ENCODE measurements around the gene RGS10.
A peak's percentile ranks its signal among the peaks of the same experiment; 100 is the strongest.

The RGS10 gene

DNA sequence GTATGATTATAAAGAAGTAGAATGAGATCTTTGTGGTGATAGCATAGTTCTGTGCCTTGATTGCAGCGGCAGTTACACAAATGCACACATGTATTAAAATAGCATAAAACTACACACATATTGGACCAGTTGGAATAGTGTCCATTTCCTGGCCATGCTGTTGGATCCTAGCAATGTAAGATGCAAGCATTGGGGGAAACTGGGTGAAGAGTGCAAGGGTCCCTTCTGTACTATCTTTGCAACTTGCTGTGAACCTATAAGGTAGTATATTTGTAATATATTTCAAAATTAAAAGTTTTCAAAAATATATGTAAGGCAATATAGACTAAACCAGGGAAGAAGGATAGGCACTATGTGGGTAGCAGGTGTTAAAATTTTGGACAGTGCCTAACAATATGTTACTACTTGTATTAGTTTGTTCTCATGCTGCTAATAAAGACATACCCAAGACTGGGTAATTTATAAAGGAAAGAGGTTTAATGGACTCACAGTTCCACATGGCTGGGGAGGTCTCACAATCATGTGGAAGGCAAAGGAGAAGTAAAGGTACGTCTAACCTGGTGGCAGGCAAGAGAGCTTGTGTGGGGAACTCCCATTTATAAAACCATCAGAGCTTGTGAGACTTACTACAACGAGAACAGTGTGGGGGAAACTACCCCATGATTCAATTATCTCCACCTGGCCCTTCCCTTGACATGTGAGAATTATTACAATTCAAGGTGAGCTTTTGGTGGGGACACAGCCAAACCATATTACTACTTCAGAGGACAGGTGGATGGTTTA lies 71.4 kb downstream of the RGS10 start:
- no peaks in the 10 kb centered on the region for H3K9me3 ChIP-seq (ENCODE audit: control insufficient read depth, insufficient read depth, low read depth, low read length)
- no peaks in the 10 kb centered on the region for H3K4me1 ChIP-seq (ENCODE audit: control insufficient read depth, insufficient read depth, low read length)
- no peak overlapping the region for H3K27ac ChIP-seq (ENCODE audit: extremely low read depth, low read depth, low read length)
- TF ChIP-seq, protein P1, sequence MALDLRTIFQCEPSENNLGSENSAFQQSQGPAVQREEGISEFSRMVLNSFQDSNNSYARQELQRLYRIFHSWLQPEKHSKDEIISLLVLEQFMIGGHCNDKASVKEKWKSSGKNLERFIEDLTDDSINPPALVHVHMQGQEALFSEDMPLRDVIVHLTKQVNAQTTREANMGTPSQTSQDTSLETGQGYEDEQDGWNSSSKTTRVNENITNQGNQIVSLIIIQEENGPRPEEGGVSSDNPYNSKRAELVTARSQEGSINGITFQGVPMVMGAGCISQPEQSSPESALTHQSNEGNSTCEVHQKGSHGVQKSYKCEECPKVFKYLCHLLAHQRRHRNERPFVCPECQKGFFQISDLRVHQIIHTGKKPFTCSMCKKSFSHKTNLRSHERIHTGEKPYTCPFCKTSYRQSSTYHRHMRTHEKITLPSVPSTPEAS (tag by site-specific recombination; IDR thresholded peaks at IDR 0.05): no peak
- TF ChIP-seq, protein P2, sequence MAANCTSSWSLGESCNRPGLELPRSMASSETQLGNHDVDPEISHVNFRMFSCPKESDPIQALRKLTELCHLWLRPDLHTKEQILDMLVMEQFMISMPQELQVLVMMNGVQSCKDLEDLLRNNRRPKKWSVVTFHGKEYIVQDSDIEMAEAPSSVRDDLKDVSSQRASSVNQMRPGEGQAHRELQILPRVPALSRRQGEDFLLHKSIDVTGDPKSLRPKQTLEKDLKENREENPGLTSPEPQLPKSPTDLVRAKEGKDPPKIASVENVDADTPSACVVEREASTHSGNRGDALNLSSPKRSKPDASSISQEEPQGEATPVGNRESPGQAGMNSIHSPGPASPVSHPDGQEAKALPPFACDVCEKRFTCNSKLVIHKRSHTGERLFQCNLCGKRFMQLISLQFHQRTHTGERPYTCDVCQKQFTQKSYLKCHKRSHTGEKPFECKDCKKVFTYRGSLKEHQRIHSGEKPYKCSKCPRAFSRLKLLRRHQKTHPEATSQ (tag by site-specific recombination; IDR thresholded peaks at IDR 0.05): no peak
- TF ChIP-seq ZNF433 (tag by site-specific recombination; IDR thresholded peaks at IDR 0.05; ENCODE audit: low read depth) (no peak), HOXC10 (CRISPR knock-in tag; IDR thresholded peaks at IDR 0.05) (no peak), ZNF664 (tag by site-specific recombination; IDR thresholded peaks at IDR 0.05) (peak; percentile 58; the same call in 1 of the 2 replicates), ZNF324 (tag by site-specific recombination; IDR thresholded peaks at IDR 0.05) (no peak), ZNF548 (tag by site-specific recombination; IDR thresholded peaks at IDR 0.05) (no peak), ZNF529 (tag by site-specific recombination; IDR thresholded peaks at IDR 0.05; ENCODE audit: insufficient replicate concordance) (peak; percentile 93), ZNF555 (tag by site-specific recombination; conservative IDR thresholded peaks at IDR 0.05) (no peak)
- H3K4me3 ChIP-seq (ENCODE audit: low read depth, low read length): no peak overlapping the region
- CTCF ChIA-PET: no interaction called here
- POLR2A ChIA-PET: no interaction called here
- no peaks in the 10 kb centered on the region for H3K36me3 ChIP-seq (ENCODE audit: control insufficient read depth in 2 of 2, insufficient read depth in 1 of 2, low read length in 2 of 2)

DNA sequence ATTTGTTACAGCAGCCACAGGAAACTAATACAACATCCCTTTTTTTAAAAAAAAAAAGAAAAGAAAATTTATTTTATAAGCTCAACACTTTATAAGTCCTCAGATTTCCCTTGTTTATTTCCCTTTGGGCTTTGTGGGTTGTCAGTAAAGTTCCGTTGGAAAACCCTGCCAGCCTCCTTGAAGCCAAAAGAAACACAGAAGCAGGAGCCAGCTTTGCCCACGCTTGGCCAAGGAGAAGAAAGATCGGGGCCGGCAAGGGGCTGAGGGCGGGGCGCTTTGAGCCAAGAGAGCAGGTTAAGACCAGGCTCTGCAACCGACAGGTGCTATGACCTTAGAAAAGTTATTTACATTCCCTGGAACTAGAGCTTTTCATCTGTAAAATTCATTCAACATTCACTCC lies 72.7 kb downstream of the RGS10 start:
- H3K36me3 ChIP-seq (ENCODE audit: control insufficient read depth in 2 of 2, insufficient read depth in 1 of 2, low read length in 2 of 2): no peaks in the 10 kb centered on the region
- ChIA-PET CTCF (interaction anchor here (0.6 to 1.3 kb wide), 5 partner anchors 25 to 272 kb away, joined by 3 to 4 read pairs (median 3); no protein-coding TSS in a partner anchor), POLR2A (interaction anchor here (0.6 kb wide), 1 partner anchor 11 kb away, joined by 5 read pairs; no protein-coding TSS in a partner anchor)
- H3K27ac ChIP-seq (ENCODE audit: extremely low read depth, low read depth, low read length): no peak overlapping the region
- TF ChIP-seq ZNF174 (tag by site-specific recombination; IDR thresholded peaks at IDR 0.05) (no peak), ZNF776 (tag by site-specific recombination; IDR thresholded peaks at IDR 0.05; ENCODE audit: borderline replicate concordance) (no peak), ZEB2 (tag by site-specific recombination; IDR thresholded peaks at IDR 0.05) (no peak), ZFP3 (tag by site-specific recombination; IDR thresholded peaks at IDR 0.05; ENCODE audit: low read depth) (no peak), ZNF521 (tag by site-specific recombination; IDR thresholded peaks at IDR 0.05) (no peak), ZXDB (tag by site-specific recombination; IDR thresholded peaks at IDR 0.05) (no peak)
- TF ChIP-seq, protein P3, sequence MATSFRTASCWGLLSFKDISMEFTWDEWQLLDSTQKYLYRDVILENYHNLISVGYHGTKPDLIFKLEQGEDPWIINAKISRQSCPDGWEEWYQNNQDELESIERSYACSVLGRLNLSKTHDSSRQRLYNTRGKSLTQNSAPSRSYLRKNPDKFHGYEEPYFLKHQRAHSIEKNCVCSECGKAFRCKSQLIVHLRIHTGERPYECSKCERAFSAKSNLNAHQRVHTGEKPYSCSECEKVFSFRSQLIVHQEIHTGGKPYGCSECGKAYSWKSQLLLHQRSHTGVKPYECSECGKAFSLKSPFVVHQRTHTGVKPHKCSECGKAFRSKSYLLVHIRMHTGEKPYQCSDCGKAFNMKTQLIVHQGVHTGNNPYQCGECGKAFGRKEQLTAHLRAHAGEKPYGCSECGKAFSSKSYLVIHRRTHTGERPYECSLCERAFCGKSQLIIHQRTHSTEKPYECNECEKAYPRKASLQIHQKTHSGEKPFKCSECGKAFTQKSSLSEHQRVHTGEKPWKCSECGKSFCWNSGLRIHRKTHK (tag by site-specific recombination; IDR thresholded peaks at IDR 0.05): no peak
- H3K9me3 ChIP-seq (ENCODE audit: control insufficient read depth, insufficient read depth, low read depth, low read length): no peaks in the 10 kb centered on the region
- no peak overlapping the region for H3K4me3 ChIP-seq (ENCODE audit: low read depth, low read length)
- no peaks in the 10 kb centered on the region for H3K4me1 ChIP-seq (ENCODE audit: control insufficient read depth, insufficient read depth, low read length)

DNA sequence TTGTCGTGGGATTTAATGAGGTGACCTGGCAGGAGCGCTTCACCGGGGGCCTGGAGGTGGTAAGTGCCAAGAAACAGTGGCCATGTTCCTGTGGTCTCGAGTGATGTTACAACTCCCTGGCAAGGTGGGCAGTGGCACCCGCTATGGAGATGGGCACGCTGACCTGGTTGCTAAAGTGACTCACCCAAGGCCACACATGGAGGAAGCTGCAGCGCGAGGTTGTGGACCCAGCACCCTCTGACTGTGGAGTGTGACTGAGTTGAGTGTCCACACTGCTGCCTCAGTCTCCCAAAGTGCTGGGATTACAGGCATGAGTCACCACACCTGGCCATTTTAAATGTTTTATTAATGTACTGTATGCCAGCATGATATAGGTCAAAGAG lies 73.2 kb downstream of the RGS10 start:
- CTCF ChIA-PET: interaction anchor here (0.6 to 1.3 kb wide), 4 partner anchors 51 to 271 kb away, joined by 3 to 4 read pairs (median 3); no protein-coding TSS in a partner anchor
- no peak overlapping the region for H3K4me3 ChIP-seq (ENCODE audit: low read depth, low read length)
- TF ChIP-seq, protein P3 (tag by site-specific recombination; IDR thresholded peaks at IDR 0.05): no peak
- TF ChIP-seq GLI4 (tag by site-specific recombination; IDR thresholded peaks at IDR 0.05) (no peak), ZNF10 (tag by site-specific recombination; IDR thresholded peaks at IDR 0.05) (no peak), ZNF138 (tag by site-specific recombination; IDR thresholded peaks at IDR 0.05; ENCODE audit: borderline replicate concordance) (no peak), ZNF416 (tag by site-specific recombination; IDR thresholded peaks at IDR 0.05) (no peak), ZNF341 (tag by site-specific recombination; IDR thresholded peaks at IDR 0.05; ENCODE audit: low read depth) (no peak), RBAK (tag by site-specific recombination; IDR thresholded peaks at IDR 0.05) (no peak), ZNF391 (tag by site-specific recombination; IDR thresholded peaks at IDR 0.05; ENCODE audit: borderline replicate concordance, low read depth) (no peak)
- TF ChIP-seq, protein P4, sequence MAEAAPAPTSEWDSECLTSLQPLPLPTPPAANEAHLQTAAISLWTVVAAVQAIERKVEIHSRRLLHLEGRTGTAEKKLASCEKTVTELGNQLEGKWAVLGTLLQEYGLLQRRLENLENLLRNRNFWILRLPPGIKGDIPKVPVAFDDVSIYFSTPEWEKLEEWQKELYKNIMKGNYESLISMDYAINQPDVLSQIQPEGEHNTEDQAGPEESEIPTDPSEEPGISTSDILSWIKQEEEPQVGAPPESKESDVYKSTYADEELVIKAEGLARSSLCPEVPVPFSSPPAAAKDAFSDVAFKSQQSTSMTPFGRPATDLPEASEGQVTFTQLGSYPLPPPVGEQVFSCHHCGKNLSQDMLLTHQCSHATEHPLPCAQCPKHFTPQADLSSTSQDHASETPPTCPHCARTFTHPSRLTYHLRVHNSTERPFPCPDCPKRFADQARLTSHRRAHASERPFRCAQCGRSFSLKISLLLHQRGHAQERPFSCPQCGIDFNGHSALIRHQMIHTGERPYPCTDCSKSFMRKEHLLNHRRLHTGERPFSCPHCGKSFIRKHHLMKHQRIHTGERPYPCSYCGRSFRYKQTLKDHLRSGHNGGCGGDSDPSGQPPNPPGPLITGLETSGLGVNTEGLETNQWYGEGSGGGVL (tag by site-specific recombination; IDR thresholded peaks at IDR 0.05): no peak

More for the DNA sequence above, 73.2 kb downstream of the RGS10 start:
- Histone ChIP-seq H3K36me3 (ENCODE audit: control insufficient read depth in 2 of 2, insufficient read depth in 1 of 2, low read length in 2 of 2) (no peaks in the 10 kb centered on the region), H3K4me1 (ENCODE audit: control insufficient read depth, insufficient read depth, low read length) (no peaks in the 10 kb centered on the region), H3K9me3 (ENCODE audit: control insufficient read depth, insufficient read depth, low read depth, low read length) (no peaks in the 10 kb centered on the region), H3K27ac (ENCODE audit: extremely low read depth, low read depth, low read length) (no peak overlapping the region)
- POLR2A ChIA-PET: no interaction called here

Measured in HEK293 (cell line).